PFSK-1 (cell line): Measurements from ENCODE around the gene NDUFS6.

Source experiments
- POLR2AphosphoS5 ChIP-seq: IDR thresholded peaks from 2 replicates; pipeline ENCODE4 v1.6.1; 2012; ENCODE audit warnings: low read depth, mild to moderate bottlenecking, control low read depth, low read length, moderate library complexity
- REST ChIP-seq, 2 experiments: IDR thresholded peaks; 2 replicates each; pipeline versions ENCODE4 v1.6.1 to v1.8.0; 2011 to 2012; ENCODE audit warnings: low read depth in 2 of 2, low read length in 2 of 2, control low read depth in 1 of 2, inconsistent platforms in 1 of 2, mild to moderate bottlenecking in 1 of 2, moderate library complexity in 1 of 2; ENCODE audit not compliant: insufficient read depth in 1 of 2
- SIN3A ChIP-seq: IDR thresholded peaks from 2 replicates; pipeline ENCODE4 v1.6.1; 2012; ENCODE audit warnings: mild to moderate bottlenecking, low read length, moderate library complexity, borderline replicate concordance; ENCODE audit not compliant: insufficient read depth

GRCh38 chr5:1810581-1811101, 9.4 kb downstream of the NDUFS6 start:
- TF ChIP-seq SIN3A (no peak), REST (IDR thresholded peaks at IDR 0.05; ENCODE audit: insufficient read depth in 1 of 2, low read depth in 2 of 2, low read length in 2 of 2) (no peak), POLR2AphosphoS5 (no peak)
